ENCODE data around the gene SORBS1. TPM values are rescaled to one million over a fixed set of nuclear protein-coding genes. Genes with fewer than 3 reads are reported as not detected.

SORBS1 gene
- total RNA-seq, 1 donor from 2014 or later, result 221 TPM

GRCh38 chr10:95384011-95384704 lies 177.0 kb downstream of the SORBS1 start:
- Mint-ChIP-seq H3K36me3 (ENCODE audit: unreplicated experiment) (no peaks in the 10 kb centered on the region), H3K4me3 (ENCODE audit: unreplicated experiment) (no peak overlapping the region), H3K27me3 (ENCODE audit: unreplicated experiment) (peaks cover 3% of the 10 kb centered on the region), H3K27ac (ENCODE audit: unreplicated experiment) (no peak overlapping the region), H3K4me1 (ENCODE audit: low read depth, unreplicated experiment) (no peaks in the 10 kb centered on the region), H3K9me3 (ENCODE audit: unreplicated experiment) (peaks cover 10% of the 10 kb centered on the region)
- no peak for DNase-seq
- no peak for TF ChIP-seq CTCF (IDR thresholded peaks at IDR 0.05; ENCODE audit: partially characterized antibody, unreplicated experiment)

- no peaks in the 10 kb centered on the region for H3K36me3 Mint-ChIP-seq (ENCODE audit: unreplicated experiment)
- H3K9me3 Mint-ChIP-seq (ENCODE audit: unreplicated experiment), result peaks cover 7% of the 10 kb centered on the region
- H3K4me3 Mint-ChIP-seq (ENCODE audit: unreplicated experiment), result no peak overlapping the region
- no peaks in the 10 kb centered on the region for H3K4me1 Mint-ChIP-seq (ENCODE audit: low read depth, unreplicated experiment)
- peaks cover 2% of the 10 kb centered on the region for H3K27me3 Mint-ChIP-seq (ENCODE audit: unreplicated experiment)
- H3K27ac Mint-ChIP-seq (ENCODE audit: unreplicated experiment), result peak overlapping the region; percentile 66
- no peak for DNase-seq
- no peak for TF ChIP-seq CTCF (IDR thresholded peaks at IDR 0.05; ENCODE audit: partially characterized antibody, unreplicated experiment)
Measured at GRCh38 chr10:95382596-95382995, 178.6 kb downstream of the SORBS1 start.

GRCh38 chr10:95382174-95382573 lies 179.0 kb downstream of the SORBS1 start:
- Mint-ChIP-seq H3K36me3 (ENCODE audit: unreplicated experiment) (no peaks in the 10 kb centered on the region), H3K4me3 (ENCODE audit: unreplicated experiment) (no peak overlapping the region), H3K27ac (ENCODE audit: unreplicated experiment) (no peak overlapping the region), H3K4me1 (ENCODE audit: low read depth, unreplicated experiment) (no peaks in the 10 kb centered on the region), H3K9me3 (ENCODE audit: unreplicated experiment) (peaks cover 7% of the 10 kb centered on the region), H3K27me3 (ENCODE audit: unreplicated experiment) (peaks cover 2% of the 10 kb centered on the region)
- no peak for DNase-seq
- no peak for TF ChIP-seq CTCF (IDR thresholded peaks at IDR 0.05; ENCODE audit: partially characterized antibody, unreplicated experiment)

GRCh38 chr10:95377950-95378349 lies 183.2 kb downstream of the SORBS1 start:
- Mint-ChIP-seq H3K9me3 (ENCODE audit: unreplicated experiment) (peaks cover 4% of the 10 kb centered on the region), H3K4me3 (ENCODE audit: unreplicated experiment) (no peak overlapping the region)
- no peak for TF ChIP-seq CTCF (IDR thresholded peaks at IDR 0.05; ENCODE audit: partially characterized antibody, unreplicated experiment)

GRCh38 chr10:95375418-95375817 lies 185.8 kb downstream of the SORBS1 start:
- Mint-ChIP-seq H3K4me3 (ENCODE audit: unreplicated experiment) (no peak overlapping the region), H3K4me1 (ENCODE audit: low read depth, unreplicated experiment) (peaks cover 2% of the 10 kb centered on the region), H3K9me3 (ENCODE audit: unreplicated experiment) (peaks cover 4% of the 10 kb centered on the region), H3K36me3 (ENCODE audit: unreplicated experiment) (no peaks in the 10 kb centered on the region), H3K27ac (ENCODE audit: unreplicated experiment) (no peak overlapping the region), H3K27me3 (ENCODE audit: unreplicated experiment) (no peaks in the 10 kb centered on the region)
- no peak for TF ChIP-seq CTCF (IDR thresholded peaks at IDR 0.05; ENCODE audit: partially characterized antibody, unreplicated experiment)
- no peak for DNase-seq

More at GRCh38 chr10:95377950-95378349, 183.2 kb downstream of the SORBS1 start:
- H3K27me3 Mint-ChIP-seq (ENCODE audit: unreplicated experiment), result no peaks in the 10 kb centered on the region
- no peaks in the 10 kb centered on the region for H3K36me3 Mint-ChIP-seq (ENCODE audit: unreplicated experiment)
- H3K4me1 Mint-ChIP-seq (ENCODE audit: low read depth, unreplicated experiment), result peaks cover 2% of the 10 kb centered on the region
- no peak overlapping the region for H3K27ac Mint-ChIP-seq (ENCODE audit: unreplicated experiment)
- no peak for DNase-seq

Measured in glutamatergic neuron (in vitro differentiated cells).